ENCODE data around the gene ATP7B. TPM values are rescaled to one million over a fixed set of nuclear protein-coding genes. Genes with fewer than 3 reads are reported as not detected.

ATP7B gene
- total RNA-seq, 1 donor from 2014 or later: 3.9 TPM

DNA sequence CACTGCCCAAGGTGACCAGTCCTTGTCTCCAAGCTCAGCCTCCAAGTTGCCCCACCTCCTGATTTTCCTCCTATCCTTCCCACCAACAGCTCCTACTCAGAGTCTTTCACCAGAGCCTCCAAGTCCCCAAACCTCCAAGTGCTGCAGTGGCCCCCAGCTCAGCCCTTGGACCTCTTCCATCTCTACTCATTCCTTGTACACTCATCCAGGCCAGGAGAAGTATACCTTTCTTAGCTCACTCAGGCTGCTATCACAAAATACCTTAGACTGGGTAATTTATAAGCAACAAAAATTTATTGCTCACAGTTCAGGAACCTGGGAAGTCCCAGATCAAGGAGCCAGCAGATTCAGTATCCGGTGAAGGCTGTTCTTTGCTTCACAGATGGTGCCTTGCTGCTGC lies 11.3 kb downstream of the ATP7B start:
- TF ChIP-seq, protein P1, sequence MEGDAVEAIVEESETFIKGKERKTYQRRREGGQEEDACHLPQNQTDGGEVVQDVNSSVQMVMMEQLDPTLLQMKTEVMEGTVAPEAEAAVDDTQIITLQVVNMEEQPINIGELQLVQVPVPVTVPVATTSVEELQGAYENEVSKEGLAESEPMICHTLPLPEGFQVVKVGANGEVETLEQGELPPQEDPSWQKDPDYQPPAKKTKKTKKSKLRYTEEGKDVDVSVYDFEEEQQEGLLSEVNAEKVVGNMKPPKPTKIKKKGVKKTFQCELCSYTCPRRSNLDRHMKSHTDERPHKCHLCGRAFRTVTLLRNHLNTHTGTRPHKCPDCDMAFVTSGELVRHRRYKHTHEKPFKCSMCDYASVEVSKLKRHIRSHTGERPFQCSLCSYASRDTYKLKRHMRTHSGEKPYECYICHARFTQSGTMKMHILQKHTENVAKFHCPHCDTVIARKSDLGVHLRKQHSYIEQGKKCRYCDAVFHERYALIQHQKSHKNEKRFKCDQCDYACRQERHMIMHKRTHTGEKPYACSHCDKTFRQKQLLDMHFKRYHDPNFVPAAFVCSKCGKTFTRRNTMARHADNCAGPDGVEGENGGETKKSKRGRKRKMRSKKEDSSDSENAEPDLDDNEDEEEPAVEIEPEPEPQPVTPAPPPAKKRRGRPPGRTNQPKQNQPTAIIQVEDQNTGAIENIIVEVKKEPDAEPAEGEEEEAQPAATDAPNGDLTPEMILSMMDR (IDR thresholded peaks at IDR 0.05; ENCODE audit: insufficient read depth, low read length, severe bottlenecking): no peak
- Histone ChIP-seq H3K4me3 (ENCODE audit: low read depth, low read length) (no peak overlapping the region), H3K36me3 (ENCODE audit: control insufficient read depth, insufficient read depth, low read length) (no peaks in the 10 kb centered on the region), H3K27me3 (ENCODE audit: control insufficient read depth, insufficient read depth, low read length) (peaks cover 14% of the 10 kb centered on the region)
- FAIRE-seq: no peak
- no peak for DNase-seq (ENCODE audit: low read depth)

- FAIRE-seq (no peak), DNase-seq (ENCODE audit: low read depth) (peak; percentile 26)
- H3K4me3 ChIP-seq (ENCODE audit: low read depth, low read length): no peak overlapping the region
- no peaks in the 10 kb centered on the region for H3K36me3 ChIP-seq (ENCODE audit: control insufficient read depth, insufficient read depth, low read length)
- peaks cover 14% of the 10 kb centered on the region for H3K27me3 ChIP-seq (ENCODE audit: control insufficient read depth, insufficient read depth, low read length)
- TF ChIP-seq, protein P1 (IDR thresholded peaks at IDR 0.05; ENCODE audit: insufficient read depth, low read length, severe bottlenecking): no peak
Observed at GRCh38 chr13:51999510-51999911, 11.7 kb downstream of the ATP7B start.

DNA sequence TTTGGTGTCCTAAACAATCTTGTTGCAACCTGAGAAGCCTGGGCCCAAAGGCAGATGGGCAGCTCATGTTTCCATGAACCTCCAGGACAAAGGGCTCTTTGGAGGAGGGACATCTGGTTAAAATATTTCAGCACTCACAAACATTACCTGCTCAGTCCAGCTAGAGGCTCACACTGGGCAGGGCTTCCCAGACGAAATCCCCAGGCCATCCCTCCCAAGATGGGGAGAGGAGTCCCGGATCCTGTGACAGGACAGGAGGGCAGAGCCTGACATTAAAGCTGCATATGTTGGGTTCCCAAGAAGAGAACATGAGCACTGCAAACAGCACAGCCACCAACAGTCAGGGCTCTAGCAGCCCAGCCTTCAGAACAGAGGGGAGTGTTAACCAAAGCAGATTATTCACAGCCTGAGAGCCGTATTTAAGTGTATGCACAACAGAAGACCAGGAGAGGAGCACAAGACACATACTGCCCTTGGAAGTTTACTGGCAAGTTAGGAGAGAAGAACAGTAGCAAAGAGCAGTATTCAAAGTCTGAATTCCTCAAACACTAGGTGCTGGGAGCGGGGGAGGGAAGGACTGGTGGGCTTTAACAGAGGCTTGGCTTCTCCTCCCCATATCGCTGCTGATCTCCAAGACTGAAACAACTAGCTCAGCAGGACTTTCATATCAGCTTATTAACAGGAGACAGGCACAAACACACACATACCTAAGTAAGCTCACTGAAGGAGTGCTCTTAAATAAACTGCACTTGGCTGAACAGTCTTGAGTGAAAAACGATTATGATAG lies 12.3 kb downstream of the ATP7B start:
- H3K36me3 ChIP-seq (ENCODE audit: control insufficient read depth, insufficient read depth, low read length): no peaks in the 10 kb centered on the region
- H3K27me3 ChIP-seq (ENCODE audit: control insufficient read depth, insufficient read depth, low read length): peaks cover 14% of the 10 kb centered on the region
- FAIRE-seq (no peak), DNase-seq (ENCODE audit: low read depth) (no peak)
- TF ChIP-seq, protein P1 (IDR thresholded peaks at IDR 0.05; ENCODE audit: insufficient read depth, low read length, severe bottlenecking): no peak
- H3K4me3 ChIP-seq (ENCODE audit: low read depth, low read length): no peak overlapping the region

GRCh38 chr13:51997641-51998330 lies 13.5 kb downstream of the ATP7B start:
- FAIRE-seq (no peak), DNase-seq (ENCODE audit: low read depth) (no peak)
- H3K4me3 ChIP-seq (ENCODE audit: low read depth, low read length): no peak overlapping the region
- H3K27me3 ChIP-seq (ENCODE audit: control insufficient read depth, insufficient read depth, low read length): peaks cover 14% of the 10 kb centered on the region
- no peaks in the 10 kb centered on the region for H3K36me3 ChIP-seq (ENCODE audit: control insufficient read depth, insufficient read depth, low read length)
- TF ChIP-seq, protein P1 (IDR thresholded peaks at IDR 0.05; ENCODE audit: insufficient read depth, low read length, severe bottlenecking): no peak

DNA sequence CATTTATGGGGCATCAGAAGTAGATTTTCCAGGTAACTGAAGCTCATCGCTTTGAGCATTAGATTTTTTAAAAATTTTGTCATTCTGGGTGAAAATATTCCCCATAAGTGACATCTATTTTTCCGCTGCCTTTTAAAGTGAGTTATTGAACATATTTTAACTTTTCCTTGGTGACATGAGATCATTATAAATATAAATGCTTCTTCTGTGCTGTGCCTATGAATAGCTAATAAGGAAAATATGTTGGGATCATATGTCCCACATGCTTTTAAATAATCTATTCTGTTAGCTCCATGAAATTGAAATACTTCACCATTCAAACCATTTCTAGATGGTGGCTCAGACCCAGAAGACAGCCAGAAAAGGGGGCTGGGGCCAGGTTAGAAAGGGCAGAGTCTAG lies 14.1 kb downstream of the ATP7B start:
- TF ChIP-seq, protein P1 (IDR thresholded peaks at IDR 0.05; ENCODE audit: insufficient read depth, low read length, severe bottlenecking): no peak
- H3K27me3 ChIP-seq (ENCODE audit: control insufficient read depth, insufficient read depth, low read length): peaks cover 14% of the 10 kb centered on the region
- FAIRE-seq (no peak), DNase-seq (ENCODE audit: low read depth) (no peak)
- H3K36me3 ChIP-seq (ENCODE audit: control insufficient read depth, insufficient read depth, low read length): no peaks in the 10 kb centered on the region
- no peak overlapping the region for H3K4me3 ChIP-seq (ENCODE audit: low read depth, low read length)

Data from bronchial epithelial cell (primary cell).